ENCODE data around the gene DVL1. TPM values are rescaled to one million over a fixed set of nuclear protein-coding genes. Genes with fewer than 3 reads are reported as not detected.

DVL1 gene
- total and polyA plus RNA-seq, 9 of the 15 experiments (the other 6 are each of a cell fraction or from before 2014, with no cell fraction given), result 0.62 to 135 (median 24.3) TPM

DNA sequence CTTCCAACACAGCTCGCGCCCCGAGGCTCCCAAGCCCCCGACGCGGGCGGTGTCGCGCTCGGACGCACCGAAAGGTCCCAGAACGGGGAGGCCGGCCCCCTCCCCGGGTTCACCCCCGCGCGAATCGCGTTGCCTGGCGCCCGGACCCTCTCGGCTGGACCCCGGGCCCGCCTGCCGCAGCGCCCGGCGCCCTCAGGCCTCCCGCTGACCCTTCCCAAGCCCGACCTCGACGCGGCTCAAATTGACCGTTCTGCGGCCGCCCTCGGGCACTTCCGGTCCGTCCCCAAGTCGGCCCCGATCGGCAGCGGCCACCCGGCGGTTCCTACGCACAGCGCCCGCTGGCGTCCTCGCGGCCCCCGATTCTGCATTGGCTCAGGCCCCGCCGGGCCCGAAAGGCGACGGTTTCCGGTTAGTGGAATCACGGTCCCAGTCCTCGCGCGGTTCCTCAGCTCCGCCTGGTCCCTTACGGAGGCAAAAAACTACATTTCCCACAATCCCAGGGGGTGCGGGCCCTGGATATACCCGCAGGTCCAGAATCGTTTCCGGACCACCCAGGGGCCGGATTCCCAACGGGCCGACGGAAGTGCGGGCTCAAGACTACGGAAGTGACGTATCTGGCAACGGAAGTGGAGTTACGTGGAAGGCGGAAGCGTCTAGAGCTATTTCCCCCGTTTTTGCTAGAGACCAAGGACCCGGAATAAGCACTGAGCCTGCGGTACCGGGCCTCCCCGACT lies 25.9 kb upstream of the DVL1 start, which contains the start of gene AURKAIP1:
TSS of gene AURKAIP1 (minus strand) at position 279 of the 734 bp plus-strand sequence. CDS start 451 bp downstream, outside the sequence.
- peaks cover 6% of the 10 kb centered on the region for H3K9me1 ChIP-seq (ENCODE audit: control insufficient read depth, insufficient read depth, low read length)
- no peaks in the 10 kb centered on the region for H3K27me3 ChIP-seq (ENCODE audit: control insufficient read depth in 2 of 2, insufficient read depth in 2 of 2, low read length in 2 of 2)
- peaks cover 31% of the 10 kb centered on the region for H3K79me2 ChIP-seq (ENCODE audit: control insufficient read depth, insufficient read depth, low read length)
- intact Hi-C loops (cut with micrococcal nuclease) (loop anchor here (1.0 to 10.0 kb wide), 4 partner anchors 23 to 130 kb away; partner anchors contain the start of genes ACAP3, CPTP, INTS11 and PUSL1), in situ Hi-C loops (cut with MboI) (no loop called here)
- no TSS peak for BruUV-seq (replicated peaks)
- DNase-seq (ENCODE audit: extremely low read depth in 1 of 4, low spot score in 3 of 4), result peak; percentile 95 to 100 (median 98)
- H3K4me2 ChIP-seq (ENCODE audit: insufficient read depth, low read length), result peak within 1 kb of the TSS; percentile 89
- ChIA-PET CTCF (ENCODE audit: low intra/inter-chr PET ratio) (interaction anchor here (0.6 to 1.5 kb wide), 2 partner anchors 26 to 40 kb away, joined by 4 to 5 read pairs; partner anchors contain the start of gene DVL1), POLR2A (interaction anchor here (0.6 to 4.2 kb wide), 22 partner anchors 12 to 795 kb away, joined by 3 to 54 read pairs (median 4); partner anchors contain the start of genes CCNL2 and MRPL20)
- peak within 1 kb of the TSS; percentile 78 for H2AFZ ChIP-seq (ENCODE audit: low read depth, low read length)
- H3K9ac ChIP-seq (ENCODE audit: insufficient read depth in 1 of 2, low read depth in 2 of 2, low read length in 2 of 2), result peak within 1 kb of the TSS; percentile 99
- H3K9me3 ChIP-seq (replicated peaks; ENCODE audit: control insufficient read depth, insufficient read depth, low read depth, low read length), result no peaks in the 10 kb centered on the region
- under 1% methylated on average over 63 of the region's 85 CpGs for WGBS (ENCODE audit: insufficient coverage, low coverage, missing lambda C conversion rate)
- peak; percentile 96 for ATAC-seq
- peak within 1 kb of the TSS; percentile 100 for H3K4me3 ChIP-seq
- peak within 1 kb of the TSS; percentile 97 for H3K27ac ChIP-seq (ENCODE audit: extremely low read depth, low read depth, low read length)
- peaks cover 26% of the 10 kb centered on the region for H3K36me3 ChIP-seq (ENCODE audit: control insufficient read depth, insufficient read depth, low read length)
- peaks cover 16 to 59% of the 10 kb centered on the region in 2 experiments for H3K4me1 ChIP-seq (replicated peaks in 1 of 2; ENCODE audit: control insufficient read depth in 2 of 2, insufficient read depth in 2 of 2, low read length in 2 of 2)
- peaks cover 7% of the 10 kb centered on the region; the same call in 1 of the 2 replicates for H4K20me1 ChIP-seq (replicated peaks; ENCODE audit: control insufficient read depth, insufficient read depth, low read length)
- peak; percentile 100 for FAIRE-seq
- TF ChIP-seq KLF13 (tag; IDR thresholded peaks at IDR 0.05; ENCODE audit: borderline replicate concordance, low read depth) (peak; percentile 94), FOSL1 (tag; conservative IDR thresholded peaks at IDR 0.05) (peak; percentile 79), HOXB6 (CRISPR knock-in tag; IDR thresholded peaks at IDR 0.05; ENCODE audit: borderline replicate concordance) (no peak), DMBX1 (CRISPR knock-in tag; IDR thresholded peaks at IDR 0.05; ENCODE audit: borderline replicate concordance) (peak; percentile 77; the same call in 1 of the 2 replicates)
- TF ChIP-seq, protein P1, sequence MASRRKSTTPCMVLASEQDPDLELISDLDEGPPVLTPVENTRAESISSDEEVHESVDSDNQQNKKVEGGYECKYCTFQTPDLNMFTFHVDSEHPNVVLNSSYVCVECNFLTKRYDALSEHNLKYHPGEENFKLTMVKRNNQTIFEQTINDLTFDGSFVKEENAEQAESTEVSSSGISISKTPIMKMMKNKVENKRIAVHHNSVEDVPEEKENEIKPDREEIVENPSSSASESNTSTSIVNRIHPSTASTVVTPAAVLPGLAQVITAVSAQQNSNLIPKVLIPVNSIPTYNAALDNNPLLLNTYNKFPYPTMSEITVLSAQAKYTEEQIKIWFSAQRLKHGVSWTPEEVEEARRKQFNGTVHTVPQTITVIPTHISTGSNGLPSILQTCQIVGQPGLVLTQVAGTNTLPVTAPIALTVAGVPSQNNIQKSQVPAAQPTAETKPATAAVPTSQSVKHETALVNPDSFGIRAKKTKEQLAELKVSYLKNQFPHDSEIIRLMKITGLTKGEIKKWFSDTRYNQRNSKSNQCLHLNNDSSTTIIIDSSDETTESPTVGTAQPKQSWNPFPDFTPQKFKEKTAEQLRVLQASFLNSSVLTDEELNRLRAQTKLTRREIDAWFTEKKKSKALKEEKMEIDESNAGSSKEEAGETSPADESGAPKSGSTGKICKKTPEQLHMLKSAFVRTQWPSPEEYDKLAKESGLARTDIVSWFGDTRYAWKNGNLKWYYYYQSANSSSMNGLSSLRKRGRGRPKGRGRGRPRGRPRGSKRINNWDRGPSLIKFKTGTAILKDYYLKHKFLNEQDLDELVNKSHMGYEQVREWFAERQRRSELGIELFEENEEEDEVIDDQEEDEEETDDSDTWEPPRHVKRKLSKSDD (conservative IDR thresholded peaks at IDR 0.05; ENCODE audit: low read length), result peak; percentile 92; the same call in 1 of the 2 replicates
- TF ChIP-seq, protein P2, sequence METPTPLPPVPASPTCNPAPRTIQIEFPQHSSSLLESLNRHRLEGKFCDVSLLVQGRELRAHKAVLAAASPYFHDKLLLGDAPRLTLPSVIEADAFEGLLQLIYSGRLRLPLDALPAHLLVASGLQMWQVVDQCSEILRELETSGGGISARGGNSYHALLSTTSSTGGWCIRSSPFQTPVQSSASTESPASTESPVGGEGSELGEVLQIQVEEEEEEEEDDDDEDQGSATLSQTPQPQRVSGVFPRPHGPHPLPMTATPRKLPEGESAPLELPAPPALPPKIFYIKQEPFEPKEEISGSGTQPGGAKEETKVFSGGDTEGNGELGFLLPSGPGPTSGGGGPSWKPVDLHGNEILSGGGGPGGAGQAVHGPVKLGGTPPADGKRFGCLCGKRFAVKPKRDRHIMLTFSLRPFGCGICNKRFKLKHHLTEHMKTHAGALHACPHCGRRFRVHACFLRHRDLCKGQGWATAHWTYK (CRISPR knock-in tag; IDR thresholded peaks at IDR 0.05), result no peak; the same call in none of the 2 replicates
- TF ChIP-seq, protein P3, sequence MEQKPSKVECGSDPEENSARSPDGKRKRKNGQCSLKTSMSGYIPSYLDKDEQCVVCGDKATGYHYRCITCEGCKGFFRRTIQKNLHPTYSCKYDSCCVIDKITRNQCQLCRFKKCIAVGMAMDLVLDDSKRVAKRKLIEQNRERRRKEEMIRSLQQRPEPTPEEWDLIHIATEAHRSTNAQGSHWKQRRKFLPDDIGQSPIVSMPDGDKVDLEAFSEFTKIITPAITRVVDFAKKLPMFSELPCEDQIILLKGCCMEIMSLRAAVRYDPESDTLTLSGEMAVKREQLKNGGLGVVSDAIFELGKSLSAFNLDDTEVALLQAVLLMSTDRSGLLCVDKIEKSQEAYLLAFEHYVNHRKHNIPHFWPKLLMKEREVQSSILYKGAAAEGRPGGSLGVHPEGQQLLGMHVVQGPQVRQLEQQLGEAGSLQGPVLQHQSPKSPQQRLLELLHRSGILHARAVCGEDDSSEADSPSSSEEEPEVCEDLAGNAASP (IDR thresholded peaks at IDR 0.05), result no peak
- TF ChIP-seq, protein P4, sequence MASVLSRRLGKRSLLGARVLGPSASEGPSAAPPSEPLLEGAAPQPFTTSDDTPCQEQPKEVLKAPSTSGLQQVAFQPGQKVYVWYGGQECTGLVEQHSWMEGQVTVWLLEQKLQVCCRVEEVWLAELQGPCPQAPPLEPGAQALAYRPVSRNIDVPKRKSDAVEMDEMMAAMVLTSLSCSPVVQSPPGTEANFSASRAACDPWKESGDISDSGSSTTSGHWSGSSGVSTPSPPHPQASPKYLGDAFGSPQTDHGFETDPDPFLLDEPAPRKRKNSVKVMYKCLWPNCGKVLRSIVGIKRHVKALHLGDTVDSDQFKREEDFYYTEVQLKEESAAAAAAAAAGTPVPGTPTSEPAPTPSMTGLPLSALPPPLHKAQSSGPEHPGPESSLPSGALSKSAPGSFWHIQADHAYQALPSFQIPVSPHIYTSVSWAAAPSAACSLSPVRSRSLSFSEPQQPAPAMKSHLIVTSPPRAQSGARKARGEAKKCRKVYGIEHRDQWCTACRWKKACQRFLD (CRISPR knock-in tag; IDR thresholded peaks at IDR 0.05), result peak; percentile 75; the same call in 1 of the 2 replicates
- TF ChIP-seq, protein P5, sequence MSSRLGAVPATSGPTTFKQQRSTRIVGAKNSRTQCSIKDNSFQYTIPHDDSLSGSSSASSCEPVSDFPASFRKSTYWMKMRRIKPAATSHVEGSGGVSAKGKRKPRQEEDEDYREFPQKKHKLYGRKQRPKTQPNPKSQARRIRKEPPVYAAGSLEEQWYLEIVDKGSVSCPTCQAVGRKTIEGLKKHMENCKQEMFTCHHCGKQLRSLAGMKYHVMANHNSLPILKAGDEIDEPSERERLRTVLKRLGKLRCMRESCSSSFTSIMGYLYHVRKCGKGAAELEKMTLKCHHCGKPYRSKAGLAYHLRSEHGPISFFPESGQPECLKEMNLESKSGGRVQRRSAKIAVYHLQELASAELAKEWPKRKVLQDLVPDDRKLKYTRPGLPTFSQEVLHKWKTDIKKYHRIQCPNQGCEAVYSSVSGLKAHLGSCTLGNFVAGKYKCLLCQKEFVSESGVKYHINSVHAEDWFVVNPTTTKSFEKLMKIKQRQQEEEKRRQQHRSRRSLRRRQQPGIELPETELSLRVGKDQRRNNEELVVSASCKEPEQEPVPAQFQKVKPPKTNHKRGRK (tag; IDR thresholded peaks at IDR 0.05), result no peak
